GM08714 (cell line): ENCODE measurements around the gene DUSP12.

ENCODE experiments used
- H3K4me3 ChIP-seq: fragments of 200-500 bp; sonication (Bioruptor generic); 2 replicates; pipeline ENCODE4 v1.5.1; 2014; ENCODE audit warnings: mild to moderate bottlenecking, low read length, inconsistent platforms
- ZNF274 ChIP-seq: IDR thresholded peaks from 2 replicates; pipeline ENCODE4 v1.6.1; 2012; ENCODE audit warnings: mild to moderate bottlenecking, low read depth, low read length

Gene DUSP12

GRCh38 chr1:161771161-161771560 lies 21.6 kb downstream of the DUSP12 start:
- H3K4me3 ChIP-seq: peak overlapping the region; percentile 22; the same call in 1 of the 2 replicates
- TF ChIP-seq ZNF274: no peak

- H3K4me3 ChIP-seq: no peak overlapping the region
- TF ChIP-seq ZNF274: no peak
These were observed 22.4 kb downstream of the DUSP12 start for GRCh38 chr1:161771973-161772372.

GRCh38 chr1:161772397-161772796 lies 22.8 kb downstream of the DUSP12 start:
- TF ChIP-seq ZNF274: no peak
- no peak overlapping the region for H3K4me3 ChIP-seq

GRCh38 chr1:161773791-161774190 lies 24.2 kb downstream of the DUSP12 start:
- TF ChIP-seq ZNF274: no peak
- no peak overlapping the region for H3K4me3 ChIP-seq

GRCh38 chr1:161777261-161777660 lies 27.7 kb downstream of the DUSP12 start:
- TF ChIP-seq ZNF274: no peak
- H3K4me3 ChIP-seq: no peak overlapping the region

GRCh38 chr1:161778522-161778921 lies 28.9 kb downstream of the DUSP12 start:
- TF ChIP-seq ZNF274: no peak
- H3K4me3 ChIP-seq: no peak overlapping the region

- TF ChIP-seq ZNF274: no peak
- H3K4me3 ChIP-seq: no peak overlapping the region
These were observed 29.8 kb downstream of the DUSP12 start for GRCh38 chr1:161779393-161779792.

- TF ChIP-seq ZNF274: no peak
- H3K4me3 ChIP-seq: peak overlapping the region; percentile 10; the same call in 1 of the 2 replicates
These were observed 32.4 kb downstream of the DUSP12 start for GRCh38 chr1:161781995-161782394.

GRCh38 chr1:161782886-161783285 lies 33.3 kb downstream of the DUSP12 start:
- no peak for TF ChIP-seq ZNF274
- H3K4me3 ChIP-seq: no peak overlapping the region

GRCh38 chr1:161784968-161785367 lies 35.4 kb downstream of the DUSP12 start:
- no peak overlapping the region for H3K4me3 ChIP-seq
- no peak for TF ChIP-seq ZNF274

- TF ChIP-seq ZNF274: no peak
- H3K4me3 ChIP-seq: no peak overlapping the region
These were observed 37.8 kb downstream of the DUSP12 start for GRCh38 chr1:161787355-161787754.

- H3K4me3 ChIP-seq: no peak overlapping the region
- TF ChIP-seq ZNF274: no peak
These were observed 41.2 kb downstream of the DUSP12 start for GRCh38 chr1:161790587-161791317.

- H3K4me3 ChIP-seq: no peak overlapping the region
- TF ChIP-seq ZNF274: no peak
These were observed 42.5 kb downstream of the DUSP12 start for GRCh38 chr1:161791904-161792655.

GRCh38 chr1:161792740-161793139 lies 43.2 kb downstream of the DUSP12 start:
- no peak for TF ChIP-seq ZNF274
- no peak overlapping the region for H3K4me3 ChIP-seq

GRCh38 chr1:161799792-161800191 lies 50.2 kb downstream of the DUSP12 start:
- TF ChIP-seq ZNF274: no peak
- H3K4me3 ChIP-seq: no peak overlapping the region
